ENCODE measurements around the gene ZNF385C.

ZNF385C gene

GRCh38 chr17:42106009-42106408 is 7.7 kb upstream of the ZNF385C start:
- no peak for DNase-seq

GRCh38 chr17:42104264-42104663 is 6.0 kb upstream of the ZNF385C start:
- DNase-seq = no peak

GRCh38 chr17:42103221-42103954 is 5.1 kb upstream of the ZNF385C start:
- DNase-seq = no peak

GRCh38 chr17:42101513-42102292 is 3.4 kb upstream of the ZNF385C start:
- DNase-seq = peak; percentile 72

GRCh38 chr17:42098730-42099399 is 592 bp upstream of the ZNF385C start:
- DNase-seq = no peak

- DNase-seq = no peak
These were observed 1.7 kb downstream of the ZNF385C start for GRCh38 chr17:42096360-42097111.

GRCh38 chr17:42094375-42095069 is 3.8 kb downstream of the ZNF385C start:
- DNase-seq = no peak

GRCh38 chr17:42092939-42093338 is 5.3 kb downstream of the ZNF385C start:
- DNase-seq = no peak

- no peak for DNase-seq
These were observed 7.1 kb downstream of the ZNF385C start for GRCh38 chr17:42090964-42091790.

GRCh38 chr17:42088736-42089135 is 9.5 kb downstream of the ZNF385C start:
- no peak for DNase-seq

GRCh38 chr17:42087736-42088705 is 10.3 kb downstream of the ZNF385C start:
- no peak for DNase-seq

GRCh38 chr17:42087042-42087701 is 11.1 kb downstream of the ZNF385C start:
- DNase-seq = no peak

- DNase-seq = no peak
These were observed 16.6 kb downstream of the ZNF385C start for GRCh38 chr17:42081516-42082129.

- DNase-seq = no peak
These were observed 18.7 kb downstream of the ZNF385C start for GRCh38 chr17:42079541-42079940.

GRCh38 chr17:42078396-42079043 is 19.8 kb downstream of the ZNF385C start:
- DNase-seq = no peak

GRCh38 chr17:42077755-42078154 is 20.5 kb downstream of the ZNF385C start:
- no peak for DNase-seq

- DNase-seq = no peak
These were observed 21.3 kb downstream of the ZNF385C start for GRCh38 chr17:42076797-42077559.

GRCh38 chr17:42075789-42076188 is 22.5 kb downstream of the ZNF385C start:
- no peak for DNase-seq
